Panc1 (cell line): ENCODE measurements around the gene NT5DC3. TPM values are rescaled to one million over a fixed set of nuclear protein-coding genes. Genes with fewer than 3 reads are reported as not detected.

Source experiments
- ATAC-seq: fragments of 200-7000 bp; cut with Tn5 transposase; 2 replicates; pipeline ENCODE4 v1.9.1; 2020; ENCODE audit warnings: mild to moderate bottlenecking, moderate library complexity
- BruUV-seq: library from RNA; stranded (reverse); fragments of 400-500 nt; replicated peaks from 2 replicates; lab custom pipeline; 2021; lab: Mats Ljungman, UMichigan
- CTCF ChIA-PET: fragments of 300-600 bp; sonication (Branson Sonifier 250); formaldehyde crosslinking; loops from one replicate; lab custom pipeline; 2022; ENCODE audit warnings: antibody characterized with exemption; lab: Charles Lee
- POLR2A ChIA-PET: fragments of 300-600 bp; sonication (Branson Sonifier 250); formaldehyde crosslinking; loops from one replicate; lab custom pipeline; 2022; ENCODE audit warnings: antibody characterized with exemption; lab: Charles Lee
- DNase-seq: peaks from one replicate; pipeline ENCODE4 v3.0.0-alpha.2; 2010; ENCODE audit warnings: low read depth, low spot score
- H3K27ac ChIP-seq: 2 replicates; pipeline ENCODE4 v1.5.1; 2011; ENCODE audit warnings: mild to moderate bottlenecking, low read length, inconsistent platforms
- H3K27me3 ChIP-seq: fragments of 200-500 bp; sonication (Bioruptor generic); 2 replicates; pipeline ENCODE4 v1.6.0; 2014; ENCODE audit warnings: low read length, inconsistent platforms; ENCODE audit not compliant: control insufficient read depth, insufficient read depth
- H3K36me3 ChIP-seq: fragments of 200-500 bp; sonication (Bioruptor generic); 2 replicates; pipeline ENCODE4 v1.5.1; 2014; ENCODE audit warnings: inconsistent platforms, mild to moderate bottlenecking, low read length, moderate library complexity; ENCODE audit not compliant: control insufficient read depth, insufficient read depth
- H3K4me1 ChIP-seq: 2 replicates; pipeline ENCODE4 v1.5.1; 2011; ENCODE audit warnings: inconsistent platforms, mild to moderate bottlenecking, low read length, moderate library complexity; ENCODE audit not compliant: control insufficient read depth, insufficient read depth
- H3K4me3 ChIP-seq, 2 experiments: 2 replicates each; pipeline ENCODE4 v1.5.1; 2011 to 2012; ENCODE audit warnings: low read depth in 2 of 2, low read length in 2 of 2, mild to moderate bottlenecking in 2 of 2, inconsistent platforms in 1 of 2, moderate library complexity in 1 of 2
- H3K9me3 ChIP-seq: fragments of 200-500 bp; sonication (Bioruptor generic); 2 replicates; pipeline ENCODE4 v1.5.1; 2014; ENCODE audit warnings: low read depth, mild to moderate bottlenecking, inconsistent platforms, low read length, moderate library complexity; ENCODE audit not compliant: control insufficient read depth, insufficient read depth
- CTCF ChIP-seq: fragments of 450-650 bp; IDR thresholded peaks from 2 replicates; pipeline ENCODE4 v1.5.1; 2017; ENCODE audit warnings: mild to moderate bottlenecking
- POLR2AphosphoS5 ChIP-seq: IDR thresholded peaks from 2 replicates; pipeline ENCODE4 v1.6.1; 2012; ENCODE audit warnings: mild to moderate bottlenecking, low read depth, low read length, moderate library complexity
- REST ChIP-seq, 2 experiments: IDR thresholded peaks; 2 replicates each; pipeline ENCODE4 v1.6.1; 2011 to 2012; ENCODE audit warnings: low read depth in 2 of 2, control low read depth in 1 of 2, low read length in 1 of 2, mild to moderate bottlenecking in 1 of 2, moderate library complexity in 1 of 2; ENCODE audit not compliant: insufficient read depth in 1 of 2
- SIN3A ChIP-seq: IDR thresholded peaks from 2 replicates; pipeline ENCODE4 v1.6.1; 2012; ENCODE audit warnings: low read depth, mild to moderate bottlenecking, low read length, moderate library complexity, borderline replicate concordance; ENCODE audit not compliant: insufficient read depth
- TCF7L2 ChIP-seq: IDR thresholded peaks from 2 replicates; pipeline ENCODE4 v1.6.1; 2011; ENCODE audit warnings: mild to moderate bottlenecking, low read depth, low read length, inconsistent platforms
- in situ Hi-C: cut with HindIII; loops from 2 replicates; pipeline ENCODE4 v1.10.0; 2016; ENCODE audit warnings: low sequenced_read_pairs, low pct_unique_long_range_greater_than_20kb
- intact Hi-C: fragments of 100-400 bp; cut with micrococcal nuclease; formaldehyde crosslinking; loops from one replicate; pipeline ENCODE4 v1.10.0; 2022; ENCODE audit not compliant: unreplicated experiment
- total RNA-seq: library from RNA; stranded (reverse); gene quantifications from one replicate; pipeline ENCODE4 v1.2.1, GENCODE V29; 2021; ENCODE audit not compliant: unreplicated experiment

Gene NT5DC3
- total RNA-seq, 1 experiment from 2014 or later: 24.9 TPM

- H3K9me3 ChIP-seq: no peaks in the 10 kb centered on the region
- no TSS peak for BruUV-seq
- peaks cover 2% of the 10 kb centered on the region; the same call in 1 of the 2 replicates for H3K27me3 ChIP-seq
- DNase-seq (no peak), ATAC-seq (no peak)
- ChIA-PET POLR2A (no interaction called here), CTCF (interaction anchor here (0.6 kb wide), 1 partner anchor 771 kb away, joined by 3 read pairs; no protein-coding TSS in a partner anchor)
- H3K4me1 ChIP-seq: no peaks in the 10 kb centered on the region
- no peak overlapping the region for H3K4me3 ChIP-seq
- H3K27ac ChIP-seq: no peak overlapping the region
- TF ChIP-seq CTCF (no peak), SIN3A (no peak), TCF7L2 (no peak), REST (IDR thresholded peaks at IDR 0.05; ENCODE audit: insufficient read depth in 1 of 2, low read depth in 2 of 2, low read length in 1 of 2) (no peak), POLR2AphosphoS5 (no peak)
- intact Hi-C loops: no loop called here
- H3K36me3 ChIP-seq: no peaks in the 10 kb centered on the region
- in situ Hi-C loops: no loop called here
These were observed 113.4 kb downstream of the NT5DC3 start for GRCh38 chr12:103727638-103728037.

GRCh38 chr12:103725398-103725797 lies 115.6 kb downstream of the NT5DC3 start:
- no peaks in the 10 kb centered on the region for H3K36me3 ChIP-seq
- TF ChIP-seq REST (IDR thresholded peaks at IDR 0.05; ENCODE audit: insufficient read depth in 1 of 2, low read depth in 2 of 2, low read length in 1 of 2) (no peak), TCF7L2 (no peak), CTCF (no peak), SIN3A (no peak)
- POLR2A ChIA-PET: no interaction called here
- no TSS peak for BruUV-seq
- ATAC-seq (no peak), DNase-seq (no peak)
- in situ Hi-C loops (no loop called here), intact Hi-C loops (no loop called here)
- H3K4me1 ChIP-seq: no peaks in the 10 kb centered on the region
- H3K9me3 ChIP-seq: no peaks in the 10 kb centered on the region
- CTCF ChIA-PET: no interaction called here
- H3K27me3 ChIP-seq: peaks cover 4% of the 10 kb centered on the region; the same call in 1 of the 2 replicates
- H3K4me3 ChIP-seq: no peak overlapping the region
- H3K27ac ChIP-seq: no peak overlapping the region

Other genes with a start within 250 kb of the NT5DC3 start
- 503 TPM for gene HSP90B1, start 89.2 kb upstream of the NT5DC3 start, total RNA-seq
- 38.2 TPM for gene TDG, start 124.6 kb upstream of the NT5DC3 start, total RNA-seq
- 0.54 TPM for gene GLT8D2, start 209.0 kb upstream of the NT5DC3 start, total RNA-seq
- gene HCFC2, start 223.3 kb upstream of the NT5DC3 start, total RNA-seq: 8.5 TPM